GM18861 (cell line): ENCODE measurements around the gene NEK11.

ENCODE experiments used
- ATAC-seq: cut with Tn5 transposase; IDR thresholded peaks from one replicate; pipeline ENCODE4 v1.9.1; 2021; ENCODE audit not compliant: unreplicated experiment

NEK11 gene, protein sequence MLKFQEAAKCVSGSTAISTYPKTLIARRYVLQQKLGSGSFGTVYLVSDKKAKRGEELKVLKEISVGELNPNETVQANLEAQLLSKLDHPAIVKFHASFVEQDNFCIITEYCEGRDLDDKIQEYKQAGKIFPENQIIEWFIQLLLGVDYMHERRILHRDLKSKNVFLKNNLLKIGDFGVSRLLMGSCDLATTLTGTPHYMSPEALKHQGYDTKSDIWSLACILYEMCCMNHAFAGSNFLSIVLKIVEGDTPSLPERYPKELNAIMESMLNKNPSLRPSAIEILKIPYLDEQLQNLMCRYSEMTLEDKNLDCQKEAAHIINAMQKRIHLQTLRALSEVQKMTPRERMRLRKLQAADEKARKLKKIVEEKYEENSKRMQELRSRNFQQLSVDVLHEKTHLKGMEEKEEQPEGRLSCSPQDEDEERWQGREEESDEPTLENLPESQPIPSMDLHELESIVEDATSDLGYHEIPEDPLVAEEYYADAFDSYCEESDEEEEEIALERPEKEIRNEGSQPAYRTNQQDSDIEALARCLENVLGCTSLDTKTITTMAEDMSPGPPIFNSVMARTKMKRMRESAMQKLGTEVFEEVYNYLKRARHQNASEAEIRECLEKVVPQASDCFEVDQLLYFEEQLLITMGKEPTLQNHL

DNA sequence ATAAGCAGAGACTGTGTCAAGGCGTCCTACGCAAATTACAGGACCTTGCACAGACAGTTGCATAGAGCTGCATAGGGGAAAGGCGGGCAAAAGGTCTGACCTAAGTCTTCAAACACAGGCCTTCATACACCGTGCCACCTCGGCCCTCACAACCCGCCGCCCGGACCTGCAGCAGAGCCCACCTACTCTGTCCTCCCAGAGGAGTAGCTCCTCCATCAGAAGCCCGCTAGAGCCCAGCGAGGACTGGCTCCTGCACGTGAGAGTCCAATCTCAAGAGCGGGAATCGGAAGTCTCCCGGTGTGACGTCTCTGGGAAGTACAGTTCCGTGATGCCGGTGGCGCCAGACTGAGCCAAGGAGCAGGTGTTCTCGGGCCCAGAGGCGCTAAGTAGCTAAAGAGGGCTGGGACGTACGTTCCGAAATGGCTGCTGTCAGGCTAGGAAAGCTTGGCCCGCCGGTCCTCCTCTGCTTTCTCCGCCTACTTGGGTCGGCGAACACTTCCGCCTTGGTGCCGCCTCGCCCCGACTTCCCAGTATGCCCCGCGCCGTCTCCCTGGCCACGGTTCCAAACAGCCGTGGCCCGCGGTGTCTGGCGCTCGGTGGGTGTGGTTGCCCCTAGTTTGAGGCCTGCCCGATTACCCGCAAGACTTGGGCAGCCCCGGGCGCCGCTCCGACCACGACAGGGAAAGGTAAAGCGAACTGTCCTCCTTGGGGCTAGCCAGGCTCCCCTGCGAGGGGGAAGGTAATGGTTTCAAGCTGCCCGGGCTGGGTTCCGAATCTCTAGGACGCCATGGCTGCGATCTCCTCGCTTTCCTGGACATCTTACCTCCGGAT is at the start of gene NEK11, which contains the start of gene ASTE1:
Gene NEK11 (plus strand): TSS at position 557 of the 831 bp plus-strand sequence. CDS start 2,832 bp downstream, outside the sequence.
Gene ASTE1 (minus strand): TSS at position 505 of the 831 bp plus-strand sequence. CDS start 1,519 bp downstream, outside the sequence.
- ATAC-seq: peak; percentile 93

DNA sequence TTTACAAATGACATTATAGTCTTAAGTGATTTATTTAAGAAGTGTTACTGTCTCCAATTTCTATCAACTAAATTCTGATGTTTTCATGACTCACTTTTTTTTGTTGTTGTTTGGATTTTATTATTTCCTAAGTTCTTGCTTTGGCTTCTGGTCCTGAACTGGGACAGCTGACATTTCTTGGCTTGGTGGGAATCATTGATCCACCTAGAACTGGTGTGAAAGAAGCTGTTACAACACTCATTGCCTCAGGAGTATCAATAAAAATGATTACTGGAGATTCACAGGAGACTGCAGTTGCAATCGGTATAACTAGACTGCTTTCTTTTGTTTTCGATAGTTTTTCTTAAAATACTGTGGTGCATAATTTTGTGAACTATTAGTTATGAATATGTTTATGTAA is 47.6 kb upstream of the NEK11 start:
- no peak for ATAC-seq

DNA sequence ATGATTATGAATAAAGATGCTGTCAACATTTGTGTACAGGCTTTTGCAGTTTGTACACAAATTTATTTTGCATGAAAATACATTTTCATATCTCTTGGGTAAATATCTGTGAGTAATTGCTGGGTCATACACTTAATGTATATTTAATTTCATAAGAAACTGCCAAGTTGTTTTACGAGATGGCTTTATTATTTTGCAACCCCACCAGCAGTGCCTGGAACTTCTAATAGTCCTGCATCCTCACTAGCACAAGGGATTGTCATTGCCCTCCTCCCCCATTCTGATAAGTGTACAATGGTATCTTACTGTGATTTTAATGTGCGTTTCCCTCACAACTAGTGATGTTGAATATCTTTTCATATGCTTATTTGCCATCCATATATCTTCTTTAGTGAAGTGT is 45.2 kb upstream of the NEK11 start:
- no peak for ATAC-seq

DNA sequence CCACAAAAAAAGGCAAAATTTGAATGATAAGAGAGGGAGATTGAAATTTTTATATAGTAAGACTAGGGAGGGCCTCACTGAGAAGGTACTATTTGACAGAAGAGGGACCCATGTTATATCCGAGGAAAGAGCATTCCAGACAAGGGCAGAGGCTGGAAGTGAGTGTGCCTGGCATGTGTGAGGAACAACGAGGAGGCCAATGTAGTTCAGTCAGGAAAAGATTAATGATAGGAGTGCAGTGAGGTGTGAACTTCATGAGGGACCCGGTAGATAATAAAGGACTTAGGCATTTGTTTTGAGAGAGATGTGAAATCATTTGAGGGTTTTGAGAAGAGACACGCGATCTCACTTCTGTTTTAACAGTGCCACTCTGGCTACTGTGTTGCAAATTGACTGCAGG is 36.4 kb upstream of the NEK11 start:
- no peak for ATAC-seq

DNA sequence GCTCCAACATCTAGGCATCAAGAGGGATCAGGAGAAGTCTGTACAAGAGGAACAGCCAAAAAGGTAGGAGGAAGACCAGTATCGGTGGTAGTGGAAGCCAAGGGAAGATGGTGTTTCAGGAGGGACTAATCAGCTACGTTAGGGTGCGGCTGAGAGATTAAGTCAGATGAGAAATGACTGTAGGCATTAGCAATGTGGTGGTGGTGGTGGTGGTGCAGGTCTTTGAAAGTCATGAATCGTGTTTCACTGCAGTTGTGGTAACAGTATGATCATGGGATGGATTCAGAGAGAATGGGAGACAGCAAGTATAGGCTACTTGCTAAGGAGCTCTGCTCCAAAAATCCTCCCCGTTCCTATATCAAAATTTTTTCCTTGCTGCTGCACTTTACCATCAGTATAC is 35.6 kb upstream of the NEK11 start:
- no peak for ATAC-seq

DNA sequence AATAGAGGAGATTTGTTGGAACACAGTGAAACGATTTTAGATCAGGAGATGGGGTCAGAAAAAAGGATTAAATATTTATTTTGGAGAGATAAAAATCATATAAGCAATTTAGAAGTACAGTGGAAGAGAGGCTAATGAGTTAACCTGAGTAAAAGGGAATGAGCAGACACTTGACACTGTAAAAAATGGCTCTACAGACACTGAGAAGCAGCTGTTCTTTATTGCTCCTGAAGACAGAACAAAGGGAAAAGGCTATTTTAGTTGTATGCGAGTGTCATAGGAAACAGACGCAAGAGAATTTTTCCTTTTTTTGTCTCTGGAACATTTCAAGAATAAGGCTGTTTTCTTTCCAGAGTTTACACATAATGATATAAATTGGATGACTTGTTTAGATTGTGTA is 34.3 kb upstream of the NEK11 start:
- no peak for ATAC-seq

DNA sequence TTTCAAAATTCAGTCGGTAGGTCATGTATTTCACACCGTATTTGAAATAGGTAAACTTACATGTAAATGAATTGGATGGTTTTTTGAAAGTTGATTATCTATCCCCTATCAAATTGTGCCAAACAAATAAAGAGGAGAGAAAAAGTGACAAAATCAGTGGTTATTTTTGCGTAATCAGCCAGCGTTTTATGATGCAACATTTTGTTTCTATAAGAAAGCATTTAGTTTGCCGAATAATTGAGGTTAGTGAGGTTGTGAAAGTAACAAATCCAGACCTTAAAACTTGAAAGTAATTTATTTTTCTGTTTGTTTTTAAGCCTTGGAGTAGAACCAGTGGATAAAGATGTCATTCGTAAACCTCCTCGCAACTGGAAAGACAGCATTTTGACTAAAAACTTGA is 29.4 kb upstream of the NEK11 start:
- no peak for ATAC-seq

DNA sequence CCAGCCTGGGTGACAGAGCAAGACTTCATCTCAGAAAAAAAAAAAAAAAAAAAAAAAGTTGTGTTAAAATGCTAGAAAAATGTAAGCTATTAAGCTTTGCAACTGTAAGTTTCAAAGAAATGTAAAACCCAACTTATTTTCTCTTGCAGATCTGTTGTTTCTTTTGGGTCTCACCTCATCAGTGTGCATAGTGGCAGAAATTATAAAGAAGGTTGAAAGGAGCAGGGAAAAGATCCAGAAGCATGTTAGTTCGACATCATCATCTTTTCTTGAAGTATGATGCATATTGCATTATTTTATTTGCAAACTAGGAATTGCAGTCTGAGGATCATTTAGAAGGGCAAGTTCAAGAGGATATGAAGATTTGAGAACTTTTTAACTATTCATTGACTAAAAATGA is 25.6 kb upstream of the NEK11 start:
- ATAC-seq: no peak

DNA sequence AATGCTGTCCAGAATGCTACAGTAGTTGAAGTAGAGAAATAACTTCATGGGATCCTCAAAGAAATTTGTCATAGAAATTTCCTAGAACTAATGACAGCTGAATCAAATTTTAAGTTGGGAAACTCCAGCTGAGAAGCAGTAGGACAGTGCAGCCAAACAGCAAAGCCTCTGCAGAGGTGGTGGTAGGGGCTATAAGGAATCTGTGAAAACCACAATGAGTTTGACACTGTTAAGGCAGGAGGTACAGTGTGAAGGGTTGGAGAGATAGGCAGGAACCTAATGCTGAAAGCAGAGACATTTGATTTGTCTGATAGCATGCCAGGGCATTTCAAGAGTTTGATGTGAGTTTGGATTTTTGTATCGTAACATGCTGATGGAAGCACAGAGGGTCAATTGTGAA is 22.1 kb upstream of the NEK11 start:
- no peak for ATAC-seq

DNA sequence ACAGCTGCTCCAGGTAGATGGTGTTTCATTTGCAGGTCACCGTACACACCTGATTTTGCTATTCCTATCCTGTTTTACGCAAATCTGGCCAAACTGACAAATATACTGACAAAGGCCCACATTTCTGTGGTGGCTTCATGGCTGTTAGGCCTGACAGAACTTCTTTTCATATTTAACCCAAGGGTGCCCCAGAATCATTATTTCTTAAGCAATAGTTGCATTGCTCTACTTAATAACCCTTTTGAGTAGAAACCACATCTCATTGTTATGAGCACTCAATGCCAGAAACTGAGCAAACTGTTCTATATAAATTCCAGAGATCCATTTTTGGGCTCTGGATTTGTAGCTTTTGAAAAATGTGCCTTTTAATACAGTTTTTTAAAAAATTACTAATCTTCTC is 19.4 kb upstream of the NEK11 start:
- ATAC-seq: no peak

DNA sequence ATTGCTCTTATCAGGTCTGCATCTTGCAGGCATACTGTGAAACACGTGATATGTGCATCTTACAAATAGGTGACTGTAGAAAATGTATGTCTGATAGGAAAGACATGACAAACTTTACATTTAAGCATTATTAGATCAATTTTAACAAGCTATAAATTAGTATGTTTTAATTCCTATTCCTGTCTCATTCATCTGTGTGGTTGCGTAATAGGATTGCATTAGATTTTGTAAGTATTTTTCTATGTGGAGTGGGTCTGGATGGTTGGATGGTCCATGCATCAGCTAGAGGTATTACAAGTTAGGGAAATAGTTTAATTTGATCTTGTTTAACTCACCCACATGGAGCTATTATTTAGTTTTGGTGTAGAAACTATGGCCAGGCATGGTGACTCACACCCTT is 18.9 kb upstream of the NEK11 start:
- ATAC-seq: no peak

DNA sequence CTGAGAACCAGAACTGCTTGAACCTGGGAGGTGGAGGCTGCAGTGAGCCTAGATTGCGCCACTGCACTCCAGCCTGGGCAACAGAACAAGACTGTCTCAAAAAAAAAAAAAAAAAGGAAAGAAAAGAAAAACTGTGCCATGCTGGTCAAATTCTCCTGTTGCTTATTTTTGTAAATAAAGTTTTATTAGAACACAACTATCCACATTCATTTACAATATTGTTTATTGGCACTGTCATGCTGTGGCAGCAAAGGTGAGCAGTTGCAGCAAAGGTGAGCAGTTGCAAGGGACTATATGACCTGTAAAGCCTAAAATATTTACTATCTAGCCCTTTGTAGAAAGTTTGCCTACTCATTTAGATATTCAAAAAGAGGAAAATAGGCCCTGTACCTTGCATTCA is 18.4 kb upstream of the NEK11 start:
- ATAC-seq: no peak

DNA sequence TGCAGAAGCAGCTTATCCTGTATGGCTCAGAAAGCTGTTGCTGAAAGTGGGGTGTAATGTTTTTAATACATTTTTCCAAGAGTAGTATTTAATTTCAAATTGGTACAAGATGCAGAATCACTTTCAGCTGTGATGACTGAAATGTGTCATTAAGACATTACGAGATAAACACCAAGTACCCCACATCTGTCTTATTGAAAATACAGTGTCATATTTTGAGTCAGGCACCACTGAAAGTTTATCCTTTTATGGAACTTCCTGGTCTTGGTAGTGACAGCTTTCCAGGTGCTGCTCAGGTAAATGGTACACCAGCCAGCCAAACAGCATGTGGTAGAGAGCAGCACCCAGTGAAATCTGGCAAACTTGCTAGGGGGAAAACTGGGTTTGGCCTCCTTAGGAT is 17.0 kb upstream of the NEK11 start:
- no peak for ATAC-seq

DNA sequence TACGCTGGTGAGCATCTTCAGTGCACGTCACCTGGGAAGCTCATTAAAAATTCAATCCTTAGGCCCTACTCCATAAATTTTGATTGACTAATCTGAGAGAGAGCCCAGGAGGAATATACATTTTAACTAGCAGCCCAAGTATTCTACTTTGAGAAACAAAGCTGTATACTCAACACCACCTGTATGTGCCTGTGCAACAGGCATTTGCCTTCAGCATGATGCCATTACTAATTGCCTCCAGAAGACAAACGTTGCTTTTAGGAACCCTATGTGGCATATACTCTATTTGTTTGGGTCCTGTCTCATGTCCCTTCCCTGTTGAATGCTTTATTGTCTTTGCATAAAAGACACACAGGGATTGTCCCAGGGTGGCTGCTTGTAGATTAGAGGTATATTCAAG is 7.7 kb upstream of the NEK11 start:
- no peak for ATAC-seq

DNA sequence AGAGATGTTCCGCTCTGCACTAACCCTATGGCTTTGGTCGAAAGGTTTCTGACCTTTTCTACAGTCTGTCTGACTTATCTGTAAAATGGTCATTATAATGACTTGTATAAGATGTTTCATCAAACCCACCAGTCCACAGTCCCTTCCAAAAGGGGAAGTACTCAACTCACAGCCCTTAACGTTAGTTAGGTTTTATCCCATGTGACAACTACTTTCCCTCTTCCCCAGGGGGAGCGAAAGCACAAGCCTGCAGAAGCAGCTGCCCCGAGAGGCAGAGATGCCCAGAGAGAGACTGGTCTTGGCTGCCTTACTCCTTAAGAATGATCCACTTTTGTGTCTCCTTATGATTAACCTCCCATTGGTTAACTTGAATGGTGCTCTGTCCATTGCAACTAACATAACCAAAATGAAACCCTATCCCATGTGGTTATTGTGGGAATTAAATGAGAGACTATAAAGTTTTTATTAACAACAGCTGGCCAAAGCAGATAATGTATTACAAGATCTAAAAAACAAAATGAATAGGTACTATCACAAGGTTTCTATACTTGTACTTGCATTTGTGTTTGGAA is 6.5 kb upstream of the NEK11 start:
- peak; percentile 57 for ATAC-seq

DNA sequence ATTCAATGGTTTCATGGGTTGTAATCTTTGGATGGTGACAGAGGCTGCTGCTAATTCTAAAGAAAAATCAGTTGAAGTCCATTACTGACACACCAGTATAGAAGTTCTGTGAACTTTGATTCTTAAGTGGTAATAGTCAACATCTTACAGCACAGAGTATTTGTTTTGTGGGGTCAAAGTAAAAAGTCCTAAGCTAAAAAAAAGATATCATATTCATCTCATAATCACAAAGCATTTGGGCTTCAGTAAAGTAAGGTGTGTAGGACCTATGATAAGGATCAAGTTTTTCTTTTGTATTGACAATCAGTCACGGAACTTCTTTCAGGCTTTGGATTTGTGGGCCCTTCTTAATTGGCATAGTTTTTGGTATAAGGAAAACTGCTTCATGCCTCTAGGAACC is 1.1 kb upstream of the NEK11 start:
- ATAC-seq: no peak

DNA sequence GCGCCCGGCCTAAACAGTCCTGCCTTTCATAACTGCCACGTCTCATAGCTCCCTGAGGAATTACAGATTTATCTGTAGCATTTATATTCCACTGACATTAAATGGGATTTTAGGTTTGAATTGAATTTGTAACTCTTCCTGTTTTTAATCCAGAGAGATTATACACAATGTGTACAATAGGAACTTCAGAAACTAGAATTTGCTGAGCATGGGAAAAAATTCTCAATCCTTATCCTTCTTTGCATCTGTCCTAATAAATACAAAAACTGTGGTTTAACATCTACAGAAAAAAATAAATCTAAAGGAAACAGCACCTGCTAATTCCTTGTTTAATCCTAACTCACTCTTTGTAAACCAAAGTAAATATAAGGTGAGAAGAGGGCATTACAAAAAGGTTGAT is 2.2 kb downstream of the NEK11 start:
- no peak for ATAC-seq

DNA sequence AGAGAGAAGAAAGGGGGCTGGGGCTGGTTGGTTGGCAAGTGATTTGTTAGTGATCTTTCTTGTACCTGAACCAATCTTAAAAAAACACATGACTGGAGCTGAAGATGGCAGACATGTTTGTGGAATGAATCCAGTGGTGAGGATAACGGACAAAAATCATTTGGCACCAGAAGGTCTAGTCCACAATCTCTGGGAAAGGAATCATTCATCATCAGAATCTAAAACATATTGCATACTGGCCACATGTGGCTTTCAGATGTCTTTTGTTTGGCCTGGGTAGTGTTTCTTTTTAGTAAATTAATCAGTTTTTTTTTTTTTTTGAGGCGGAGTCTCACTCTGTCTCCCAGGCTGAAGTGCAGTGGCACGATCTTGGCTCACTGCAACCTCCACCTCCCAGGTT is 5.0 kb downstream of the NEK11 start:
- ATAC-seq: no peak

DNA sequence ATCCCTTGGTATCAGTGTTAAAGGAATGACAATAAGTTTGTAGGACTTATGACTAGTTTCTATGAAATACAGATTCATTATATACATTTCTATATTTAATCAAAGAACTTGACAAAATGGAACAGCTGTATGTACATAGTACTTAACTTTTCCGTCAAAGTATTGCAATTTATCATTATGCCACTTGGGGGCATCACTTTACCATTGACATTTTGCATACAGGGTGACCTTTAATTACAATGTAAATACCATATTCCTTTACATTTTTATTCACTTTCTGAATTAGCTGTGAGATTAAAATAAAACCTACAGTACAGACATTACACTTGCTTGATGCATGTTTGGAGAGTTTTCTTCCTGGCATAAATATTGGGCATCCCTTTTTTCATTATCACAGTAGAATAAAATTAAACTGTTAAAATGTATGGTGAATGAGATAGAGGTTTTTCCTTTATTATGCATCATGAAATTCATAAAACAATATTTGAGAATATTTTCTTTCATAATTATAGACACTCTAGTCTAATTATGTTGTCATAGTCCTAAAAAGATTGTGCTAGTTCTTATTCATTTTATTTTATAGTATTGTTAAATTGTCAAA is 6.9 kb downstream of the NEK11 start:
- no peak for ATAC-seq

DNA sequence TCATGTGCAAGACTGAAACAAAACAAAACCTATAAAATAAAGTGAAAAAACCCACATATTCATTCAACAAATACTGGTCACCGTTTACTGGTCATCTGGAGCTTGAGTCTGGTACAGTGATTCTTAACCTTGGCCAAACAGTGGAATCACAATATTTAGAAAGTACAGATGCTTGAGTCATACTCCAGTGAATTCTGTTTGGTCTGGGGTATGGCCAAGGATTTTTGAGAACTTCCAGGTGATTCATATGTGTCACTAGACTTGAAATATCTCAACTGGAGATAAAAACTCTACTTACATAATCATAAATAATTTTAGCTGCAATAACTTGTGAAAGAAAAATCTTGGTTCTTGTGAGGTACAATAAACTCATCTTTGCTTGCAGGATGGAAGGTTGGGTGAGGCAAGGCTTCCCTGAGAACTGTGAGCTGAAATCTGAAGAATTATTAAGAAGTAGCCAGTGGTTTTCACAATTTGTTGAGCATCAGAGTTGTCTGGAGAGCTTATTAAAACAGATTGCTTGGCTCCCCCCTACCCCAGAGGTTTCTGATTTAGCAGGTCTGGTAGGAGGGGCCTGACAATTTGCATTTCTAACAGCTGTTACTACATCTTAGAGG is 9.6 kb downstream of the NEK11 start:
- no peak for ATAC-seq

DNA sequence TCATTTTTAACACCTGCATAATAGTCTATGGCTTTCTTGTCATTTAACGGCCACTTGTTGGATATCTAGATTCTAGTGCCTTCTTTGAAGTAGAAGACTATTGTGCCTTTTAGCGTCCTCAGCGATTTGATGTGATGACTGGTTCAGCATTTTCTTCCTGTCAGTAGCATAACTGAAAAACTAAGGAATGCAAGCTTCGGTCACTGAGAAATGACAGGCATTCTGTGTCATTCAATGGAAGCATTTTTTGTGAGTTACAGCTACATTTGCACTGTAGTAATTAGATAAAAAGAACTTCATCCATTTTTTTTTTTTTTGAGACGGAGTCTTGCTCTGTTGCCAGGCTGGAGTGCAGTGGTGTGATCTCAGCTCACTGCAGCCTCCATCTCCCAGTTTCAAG is 10.3 kb downstream of the NEK11 start:
- no peak for ATAC-seq
